GM23338 (cell line): ENCODE results near the gene ZC3H12C. TPM values are rescaled to one million over a fixed set of nuclear protein-coding genes. Genes with fewer than 3 reads are reported as not detected.

Source experiments
- ATAC-seq: fragments of 200-7000 bp; cut with Tn5 transposase; 3 replicates; pipeline ENCODE4 v1.9.1; 2020
- DNase-seq: peaks from one replicate; pipeline ENCODE4 v3.0.0-alpha.2; 2015; ENCODE audit warnings: low spot score
- H2AFZ ChIP-seq: fragments of 200-600 bp; sonication (generic); 2 replicates; pipeline ENCODE4 v1.8.0; 2016; ENCODE audit warnings: antibody characterized with exemption, mild to moderate bottlenecking, moderate library complexity
- H3F3A ChIP-seq: fragments of 200-600 bp; sonication (generic); replicated peaks from 2 replicates; pipeline ENCODE4 v1.8.0; 2017; ENCODE audit warnings: antibody characterized with exemption, mixed run types, low read depth
- H3K27ac ChIP-seq: fragments of 200-600 bp; sonication (generic); 2 replicates; pipeline ENCODE4 v1.6.1; 2016; ENCODE audit warnings: low read depth
- H3K27me3 ChIP-seq: fragments of 200-600 bp; sonication (generic); 2 replicates; pipeline ENCODE4 v1.8.0; 2016; ENCODE audit warnings: mild to moderate bottlenecking, mixed run types, moderate library complexity; ENCODE audit not compliant: insufficient read depth
- H3K36me3 ChIP-seq: fragments of 200-600 bp; sonication (generic); 2 replicates; pipeline ENCODE4 v1.8.0; 2016; ENCODE audit warnings: mild to moderate bottlenecking; ENCODE audit not compliant: insufficient read depth
- H3K4me1 ChIP-seq: fragments of 200-600 bp; sonication (generic); 2 replicates; pipeline ENCODE4 v1.8.0; 2016; ENCODE audit warnings: mild to moderate bottlenecking, moderate library complexity; ENCODE audit not compliant: insufficient read depth
- H3K4me2 ChIP-seq: fragments of 200-600 bp; sonication (generic); 2 replicates; pipeline ENCODE4 v1.7.1; 2017; ENCODE audit warnings: mixed run types
- H3K4me3 ChIP-seq: fragments of 200-600 bp; sonication (generic); 2 replicates; pipeline ENCODE4 v1.6.1; 2016; ENCODE audit warnings: mixed run types
- H3K79me2 ChIP-seq: fragments of 200-600 bp; sonication (generic); replicated peaks from 2 replicates; pipeline ENCODE4 v1.8.0; 2017; ENCODE audit warnings: mild to moderate bottlenecking; ENCODE audit not compliant: insufficient read depth
- H3K9me2 ChIP-seq: fragments of 200-600 bp; sonication (generic); 2 replicates; pipeline ENCODE4 v1.8.0; 2017; ENCODE audit not compliant: insufficient read depth
- H4K20me1 ChIP-seq: fragments of 200-600 bp; sonication (generic); replicated peaks from 2 replicates; pipeline ENCODE4 v1.8.0; 2017; ENCODE audit warnings: mild to moderate bottlenecking; ENCODE audit not compliant: insufficient read depth
- H3K27ac Mint-ChIP-seq: 2 replicates; pipeline ENCODE4 v1.8.0; 2020; ENCODE audit warnings: inconsistent platforms, mild to moderate bottlenecking, moderate library complexity, mixed read lengths
- H3K27me3 Mint-ChIP-seq: 3 replicates; pipeline ENCODE4 v1.8.0; 2022; ENCODE audit warnings: low read depth, mild to moderate bottlenecking, moderate library complexity, mixed read lengths, inconsistent platforms; ENCODE audit not compliant: insufficient read depth, poor library complexity
- H3K36me3 Mint-ChIP-seq: 3 replicates; pipeline ENCODE4 v1.8.0; 2021; ENCODE audit warnings: low read depth, mild to moderate bottlenecking, inconsistent platforms, moderate library complexity, mixed read lengths
- H3K4me1 Mint-ChIP-seq: 3 replicates; pipeline ENCODE4 v1.8.0; 2020; ENCODE audit warnings: mild to moderate bottlenecking, inconsistent platforms, mixed read lengths
- H3K4me3 Mint-ChIP-seq: 3 replicates; pipeline ENCODE4 v1.8.0; 2021; ENCODE audit warnings: moderate library complexity, mild to moderate bottlenecking, inconsistent platforms, mixed read lengths
- H3K9me3 Mint-ChIP-seq: 3 replicates; pipeline ENCODE4 v1.8.0; 2020; ENCODE audit warnings: moderate library complexity, mild to moderate bottlenecking, inconsistent platforms, mixed read lengths
- POLR2AphosphoS5 ChIP-seq: IDR thresholded peaks from 2 replicates; pipeline ENCODE4 v1.6.1; 2016; ENCODE audit warnings: antibody characterized with exemption, low read depth
- ZNF114 ChIP-seq: fragments of 250-450 bp; sonication (Bioruptor Pico); IDR thresholded peaks from 2 replicates; pipeline ENCODE4 v1.5.0; 2020; ENCODE audit warnings: mild to moderate bottlenecking, moderate library complexity
- polyA plus RNA-seq: library from polyadenylated mRNA; unstranded; fragments of >200 nt; fragmentation: Nextera tagmentation; extraction: Ambion mirVana; gene quantifications from 2 replicates; pipeline ENCODE4 v1.2.1, GENCODE V29; 2016
- total RNA-seq: library from RNA; depleted of rRNA; stranded (reverse); fragments of >200 nt; shearing (Covaris generic); gene quantifications from 2 replicates; pipeline ENCODE4 v1.2.3, GENCODE V29; 2014
- TF ChIP-seq, protein P1 (sequence below): fragments of 250-450 bp; sonication (Bioruptor Pico); IDR thresholded peaks from 2 replicates; pipeline ENCODE4 v1.5.0; 2020; ENCODE audit warnings: mild to moderate bottlenecking, moderate library complexity

Gene ZC3H12C
- total and polyA plus RNA-seq, 2 experiments from 2014 or later, result 0.55 to 2.4 TPM

DNA sequence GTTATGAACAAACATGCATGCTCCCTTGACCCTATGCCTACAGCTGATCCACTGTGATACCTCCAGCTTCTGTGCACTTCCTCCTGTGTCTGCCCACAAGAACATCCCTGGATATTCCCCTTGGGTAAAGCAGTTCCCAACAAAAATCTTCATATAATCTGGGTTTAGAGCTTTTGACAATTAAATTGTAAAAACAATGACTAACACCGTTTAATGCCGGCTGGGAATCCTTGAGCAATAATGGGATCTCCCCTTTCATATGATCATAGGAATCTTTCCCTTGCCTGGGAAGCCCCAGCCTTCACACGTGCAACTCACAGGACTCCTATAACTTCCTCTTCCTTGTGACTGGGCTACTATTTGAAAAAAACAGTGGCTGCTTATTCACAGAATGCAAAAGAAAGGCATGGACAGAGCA is 6.3 kb upstream of the ZC3H12C start (continued):
- TF ChIP-seq, protein P1, sequence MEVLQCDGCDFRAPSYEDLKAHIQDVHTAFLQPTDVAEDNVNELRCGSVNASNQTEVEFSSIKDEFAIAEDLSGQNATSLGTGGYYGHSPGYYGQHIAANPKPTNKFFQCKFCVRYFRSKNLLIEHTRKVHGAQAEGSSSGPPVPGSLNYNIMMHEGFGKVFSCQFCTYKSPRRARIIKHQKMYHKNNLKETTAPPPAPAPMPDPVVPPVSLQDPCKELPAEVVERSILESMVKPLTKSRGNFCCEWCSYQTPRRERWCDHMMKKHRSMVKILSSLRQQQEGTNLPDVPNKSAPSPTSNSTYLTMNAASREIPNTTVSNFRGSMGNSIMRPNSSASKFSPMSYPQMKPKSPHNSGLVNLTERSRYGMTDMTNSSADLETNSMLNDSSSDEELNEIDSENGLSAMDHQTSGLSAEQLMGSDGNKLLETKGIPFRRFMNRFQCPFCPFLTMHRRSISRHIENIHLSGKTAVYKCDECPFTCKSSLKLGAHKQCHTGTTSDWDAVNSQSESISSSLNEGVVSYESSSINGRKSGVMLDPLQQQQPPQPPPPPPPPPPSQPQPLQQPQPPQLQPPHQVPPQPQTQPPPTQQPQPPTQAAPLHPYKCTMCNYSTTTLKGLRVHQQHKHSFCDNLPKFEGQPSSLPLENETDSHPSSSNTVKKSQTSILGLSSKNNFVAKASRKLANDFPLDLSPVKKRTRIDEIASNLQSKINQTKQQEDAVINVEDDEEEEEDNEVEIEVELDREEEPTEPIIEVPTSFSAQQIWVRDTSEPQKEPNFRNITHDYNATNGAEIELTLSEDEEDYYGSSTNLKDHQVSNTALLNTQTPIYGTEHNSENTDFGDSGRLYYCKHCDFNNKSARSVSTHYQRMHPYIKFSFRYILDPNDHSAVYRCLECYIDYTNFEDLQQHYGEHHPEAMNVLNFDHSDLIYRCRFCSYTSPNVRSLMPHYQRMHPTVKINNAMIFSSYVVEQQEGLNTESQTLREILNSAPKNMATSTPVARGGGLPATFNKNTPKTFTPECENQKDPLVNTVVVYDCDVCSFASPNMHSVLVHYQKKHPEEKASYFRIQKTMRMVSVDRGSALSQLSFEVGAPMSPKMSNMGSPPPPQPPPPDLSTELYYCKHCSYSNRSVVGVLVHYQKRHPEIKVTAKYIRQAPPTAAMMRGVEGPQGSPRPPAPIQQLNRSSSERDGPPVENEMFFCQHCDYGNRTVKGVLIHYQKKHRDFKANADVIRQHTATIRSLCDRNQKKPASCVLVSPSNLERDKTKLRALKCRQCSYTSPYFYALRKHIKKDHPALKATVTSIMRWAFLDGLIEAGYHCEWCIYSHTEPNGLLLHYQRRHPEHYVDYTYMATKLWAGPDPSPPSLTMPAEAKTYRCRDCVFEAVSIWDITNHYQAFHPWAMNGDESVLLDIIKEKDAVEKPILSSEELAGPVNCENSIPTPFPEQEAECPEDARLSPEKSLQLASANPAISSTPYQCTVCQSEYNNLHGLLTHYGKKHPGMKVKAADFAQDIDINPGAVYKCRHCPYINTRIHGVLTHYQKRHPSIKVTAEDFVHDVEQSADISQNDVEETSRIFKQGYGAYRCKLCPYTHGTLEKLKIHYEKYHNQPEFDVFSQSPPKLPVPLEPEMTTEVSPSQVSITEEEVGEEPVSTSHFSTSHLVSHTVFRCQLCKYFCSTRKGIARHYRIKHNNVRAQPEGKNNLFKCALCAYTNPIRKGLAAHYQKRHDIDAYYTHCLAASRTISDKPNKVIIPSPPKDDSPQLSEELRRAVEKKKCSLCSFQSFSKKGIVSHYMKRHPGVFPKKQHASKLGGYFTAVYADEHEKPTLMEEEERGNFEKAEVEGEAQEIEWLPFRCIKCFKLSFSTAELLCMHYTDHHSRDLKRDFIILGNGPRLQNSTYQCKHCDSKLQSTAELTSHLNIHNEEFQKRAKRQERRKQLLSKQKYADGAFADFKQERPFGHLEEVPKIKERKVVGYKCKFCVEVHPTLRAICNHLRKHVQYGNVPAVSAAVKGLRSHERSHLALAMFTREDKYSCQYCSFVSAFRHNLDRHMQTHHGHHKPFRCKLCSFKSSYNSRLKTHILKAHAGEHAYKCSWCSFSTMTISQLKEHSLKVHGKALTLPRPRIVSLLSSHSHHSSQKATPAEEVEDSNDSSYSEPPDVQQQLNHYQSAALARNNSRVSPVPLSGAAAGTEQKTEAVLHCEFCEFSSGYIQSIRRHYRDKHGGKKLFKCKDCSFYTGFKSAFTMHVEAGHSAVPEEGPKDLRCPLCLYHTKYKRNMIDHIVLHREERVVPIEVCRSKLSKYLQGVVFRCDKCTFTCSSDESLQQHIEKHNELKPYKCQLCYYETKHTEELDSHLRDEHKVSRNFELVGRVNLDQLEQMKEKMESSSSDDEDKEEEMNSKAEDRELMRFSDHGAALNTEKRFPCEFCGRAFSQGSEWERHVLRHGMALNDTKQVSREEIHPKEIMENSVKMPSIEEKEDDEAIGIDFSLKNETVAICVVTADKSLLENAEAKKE (CRISPR knock-in tag), result no peak

- Histone ChIP-seq H4K20me1 (no peaks in the 10 kb centered on the region), H3K4me3 (no peak overlapping the region), H3K9me2 (no peaks in the 10 kb centered on the region), H3K27ac (no peak overlapping the region), H3K4me1 (peaks cover 9% of the 10 kb centered on the region), H3F3A (peaks cover 8% of the 10 kb centered on the region; the same call in 1 of the 2 replicates), H3K36me3 (no peaks in the 10 kb centered on the region), H3K79me2 (no peaks in the 10 kb centered on the region), H3K27me3 (peaks cover 22% of the 10 kb centered on the region), H2AFZ (no peak overlapping the region), H3K4me2 (no peak overlapping the region)
- no peak for DNase-seq
- Mint-ChIP-seq H3K9me3 (no peaks in the 10 kb centered on the region), H3K4me1 (peaks cover 7% of the 10 kb centered on the region), H3K27me3 (peaks cover 5% of the 10 kb centered on the region), H3K4me3 (no peak overlapping the region), H3K27ac (no peak overlapping the region), H3K36me3 (no peaks in the 10 kb centered on the region)
- TF ChIP-seq POLR2AphosphoS5, result no peak
- TF ChIP-seq, protein P1 (CRISPR knock-in tag), result no peak
- TF ChIP-seq ZNF114 (CRISPR knock-in tag), result no peak
- ATAC-seq, result no peak
Measured at GRCh38 chr11:110087812-110088534, 5.2 kb upstream of the ZC3H12C start.
